ENCODE data around the gene ETV5. TPM values are rescaled to one million over a fixed set of nuclear protein-coding genes. Genes with fewer than 3 reads are reported as not detected.

The ETV5 gene
- total and polyA plus RNA-seq, 9 of the 15 experiments (the other 6 are each of a cell fraction or from before 2014, with no cell fraction given), result 9.2 to 25.9 (median 15.9) TPM

DNA sequence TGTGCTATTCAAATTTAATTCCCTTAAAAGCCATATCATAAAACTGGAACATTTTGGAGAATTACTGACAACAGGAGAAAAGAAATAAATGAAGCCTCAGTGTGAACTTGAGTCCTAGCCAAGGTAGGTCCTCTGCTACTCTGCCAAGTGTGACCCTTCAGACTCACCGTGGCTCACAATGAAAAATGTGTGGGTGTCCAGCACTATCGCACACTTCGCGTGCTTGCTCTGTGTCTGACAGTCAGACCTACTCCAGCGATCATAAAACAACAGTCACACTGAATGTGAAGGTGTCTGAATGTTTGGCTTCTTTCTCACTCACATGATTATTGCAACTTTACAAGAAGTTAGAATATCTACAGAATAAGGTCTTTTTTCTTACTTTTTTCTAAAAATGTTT lies 105.3 kb downstream of the ETV5 start (continued):
- TF ChIP-seq CREB3 (tag; conservative IDR thresholded peaks at IDR 0.05; ENCODE audit: low read depth), result no peak

GRCh38 chr3:186002884-186003472 lies 105.9 kb downstream of the ETV5 start:
- peak; percentile 23 to 53 (median 37) for DNase-seq (ENCODE audit: extremely low read depth in 1 of 4, low spot score in 3 of 4)
- no peaks in the 10 kb centered on the region for H3K4me1 ChIP-seq (replicated peaks in 1 of 2; ENCODE audit: control insufficient read depth in 2 of 2, insufficient read depth in 2 of 2, low read length in 2 of 2)
- H3K9ac ChIP-seq (ENCODE audit: insufficient read depth in 1 of 2, low read depth in 2 of 2, low read length in 2 of 2), result no peak overlapping the region
- FAIRE-seq, result peak; percentile 59
- no peak overlapping the region for H3K4me2 ChIP-seq (ENCODE audit: insufficient read depth, low read length)
- 0% methylated on average over 3 of the region's 3 CpGs for WGBS (ENCODE audit: insufficient coverage, low coverage, missing lambda C conversion rate)
- no peaks in the 10 kb centered on the region for H3K9me1 ChIP-seq (ENCODE audit: control insufficient read depth, insufficient read depth, low read length)
- intact Hi-C loops (cut with micrococcal nuclease), result loop anchor here (1.0 to 5.0 kb wide), 2 partner anchors 104 to 239 kb away; partner anchors contain the start of gene ETV5
- peaks cover 0 to 4% of the 10 kb centered on the region in 2 experiments; a peak in 3 of 5 replicates for H3K27me3 ChIP-seq (ENCODE audit: control insufficient read depth in 2 of 2, insufficient read depth in 2 of 2, low read length in 2 of 2)
- H3K27ac ChIP-seq (ENCODE audit: extremely low read depth, low read depth, low read length), result no peak overlapping the region
- H2AFZ ChIP-seq (ENCODE audit: low read depth, low read length), result no peak overlapping the region
- ChIA-PET CTCF (ENCODE audit: low intra/inter-chr PET ratio) (no interaction called here), POLR2A (no interaction called here)
- in situ Hi-C loops (cut with MboI), result no loop called here
- H3K4me3 ChIP-seq, result no peak overlapping the region
- peak; percentile 91 for ATAC-seq
- no peaks in the 10 kb centered on the region for H3K36me3 ChIP-seq (ENCODE audit: control insufficient read depth, insufficient read depth, low read length)
- no peaks in the 10 kb centered on the region for H4K20me1 ChIP-seq (replicated peaks; ENCODE audit: control insufficient read depth, insufficient read depth, low read length)
- H3K9me3 ChIP-seq (replicated peaks; ENCODE audit: control insufficient read depth, insufficient read depth, low read depth, low read length), result no peaks in the 10 kb centered on the region
- BruUV-seq (replicated peaks), result no TSS peak
- H3K79me2 ChIP-seq (ENCODE audit: control insufficient read depth, insufficient read depth, low read length), result no peaks in the 10 kb centered on the region
- TF ChIP-seq SMAD4 (CRISPR knock-in tag; conservative IDR thresholded peaks at IDR 0.05) (no peak), GTF2A2 (tag; IDR thresholded peaks at IDR 0.05) (no peak), PRPF4 (IDR thresholded peaks at IDR 0.05; ENCODE audit: insufficient read depth, low read depth, low read length, poor library complexity, severe bottlenecking) (no peak), ZKSCAN3 (CRISPR knock-in tag; IDR thresholded peaks at IDR 0.05) (no peak), SRSF7 (optimal IDR thresholded peaks at IDR 0.05; ENCODE audit: low read depth, low read length) (no peak), EP300 (IDR thresholded peaks at IDR 0.05; ENCODE audit: low read length) (no peak), FOSL1 (tag; conservative IDR thresholded peaks at IDR 0.05) (peak; percentile 44; the same call in 1 of the 2 replicates), NFE2L1 (tag; IDR thresholded peaks at IDR 0.05; ENCODE audit: borderline replicate concordance, low read depth) (no peak), BRF1 (IDR thresholded peaks at IDR 0.05; ENCODE audit: borderline replicate concordance, extremely low read depth, insufficient read length) (no peak), JUNB (CRISPR knock-in tag; conservative IDR thresholded peaks at IDR 0.05) (no peak), JUND (IDR thresholded peaks at IDR 0.05; ENCODE audit: borderline replicate concordance, low read depth, low read length) (0 out of 2 replicates have a peak, but pooled peaks have one; percentile 11), JUND (tag; IDR thresholded peaks at IDR 0.05; ENCODE audit: borderline replicate concordance, low read depth, low read length) (no peak; the same call in 2 of the 3 replicates), POLR2AphosphoS5 (IDR thresholded peaks at IDR 0.05; ENCODE audit: control insufficient read depth, insufficient read depth, low read depth, low read length) (no peak), NR2F6 (CRISPR knock-in tag; IDR thresholded peaks at IDR 0.05) (no peak)
- TF ChIP-seq, protein P1, sequence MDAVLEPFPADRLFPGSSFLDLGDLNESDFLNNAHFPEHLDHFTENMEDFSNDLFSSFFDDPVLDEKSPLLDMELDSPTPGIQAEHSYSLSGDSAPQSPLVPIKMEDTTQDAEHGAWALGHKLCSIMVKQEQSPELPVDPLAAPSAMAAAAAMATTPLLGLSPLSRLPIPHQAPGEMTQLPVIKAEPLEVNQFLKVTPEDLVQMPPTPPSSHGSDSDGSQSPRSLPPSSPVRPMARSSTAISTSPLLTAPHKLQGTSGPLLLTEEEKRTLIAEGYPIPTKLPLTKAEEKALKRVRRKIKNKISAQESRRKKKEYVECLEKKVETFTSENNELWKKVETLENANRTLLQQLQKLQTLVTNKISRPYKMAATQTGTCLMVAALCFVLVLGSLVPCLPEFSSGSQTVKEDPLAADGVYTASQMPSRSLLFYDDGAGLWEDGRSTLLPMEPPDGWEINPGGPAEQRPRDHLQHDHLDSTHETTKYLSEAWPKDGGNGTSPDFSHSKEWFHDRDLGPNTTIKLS (IDR thresholded peaks at IDR 0.05; ENCODE audit: borderline replicate concordance, low read depth), result no peak
- TF ChIP-seq, protein P2, sequence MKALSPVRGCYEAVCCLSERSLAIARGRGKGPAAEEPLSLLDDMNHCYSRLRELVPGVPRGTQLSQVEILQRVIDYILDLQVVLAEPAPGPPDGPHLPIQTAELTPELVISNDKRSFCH (CRISPR knock-in tag; IDR thresholded peaks at IDR 0.05), result no peak
- TF ChIP-seq, protein P2 (tag; IDR thresholded peaks at IDR 0.05), result no peak

Data from K562 (cell line).